ENCODE data around the gene KCNK5.

GRCh38 chr6:39268721-39269120, 39.4 kb upstream of the KCNK5 start:
- TF ChIP-seq POLR2A (IDR thresholded peaks at IDR 0.05; ENCODE audit: low read depth) = no peak
- no peak for TF ChIP-seq EP300 (IDR thresholded peaks at IDR 0.05)
- no peak for TF ChIP-seq CTCF (IDR thresholded peaks at IDR 0.05)
- no peak for TF ChIP-seq POLR2AphosphoS5 (IDR thresholded peaks at IDR 0.05)
